ENCODE data around the gene XPO4. TPM values are rescaled to one million over a fixed set of nuclear protein-coding genes. Genes with fewer than 3 reads are reported as not detected.

The XPO4 gene
- total RNA-seq, 4 donors from 2014 or later, result 15.0 to 23.2 (median 17.6) TPM

GRCh38 chr13:20778311-20778710, 124.2 kb downstream of the XPO4 start:
- Histone ChIP-seq H3K36me3 (peaks cover 12% of the 10 kb centered on the region), H3K4me3 (no peak overlapping the region), H3K4me1 (peaks cover 4% of the 10 kb centered on the region), H3K27ac (no peak overlapping the region), H3K27me3 (no peaks in the 10 kb centered on the region), H3K9me3 (no peaks in the 10 kb centered on the region)
- 96% methylated on average over 1 of the region's 1 CpG for WGBS
- DNase-seq (ENCODE audit: low spot score in 2 of 2), result no peak
- TF ChIP-seq POLR2A (IDR thresholded peaks at IDR 0.05) (no peak), CTCF (IDR thresholded peaks at IDR 0.05) (no peak), POLR2AphosphoS5 (IDR thresholded peaks at IDR 0.05) (no peak), EP300 (IDR thresholded peaks at IDR 0.05) (no peak)

- no peaks in the 10 kb centered on the region for H3K27me3 ChIP-seq
- H3K36me3 ChIP-seq, result peaks cover 4% of the 10 kb centered on the region
- 100% methylated on average over 1 of the region's 1 CpG for WGBS
- peaks cover 14% of the 10 kb centered on the region for H3K4me1 ChIP-seq
- no peak for DNase-seq (ENCODE audit: low spot score in 2 of 2)
- H3K9me3 ChIP-seq, result no peaks in the 10 kb centered on the region
- no peak for TF ChIP-seq EP300 (IDR thresholded peaks at IDR 0.05)
- no peak overlapping the region for H3K4me3 ChIP-seq
- no peak overlapping the region for H3K27ac ChIP-seq
These were observed 125.8 kb downstream of the XPO4 start for GRCh38 chr13:20776751-20777150.

GRCh38 chr13:20775961-20776360, 126.6 kb downstream of the XPO4 start:
- DNase-seq (ENCODE audit: low spot score in 2 of 2), result no peak
- TF ChIP-seq EP300 (IDR thresholded peaks at IDR 0.05) (no peak), POLR2A (IDR thresholded peaks at IDR 0.05) (no peak), CTCF (IDR thresholded peaks at IDR 0.05) (no peak), POLR2AphosphoS5 (IDR thresholded peaks at IDR 0.05) (no peak)
- Histone ChIP-seq H3K9me3 (no peaks in the 10 kb centered on the region), H3K4me1 (peaks cover 14% of the 10 kb centered on the region), H3K27me3 (no peaks in the 10 kb centered on the region), H3K4me3 (no peak overlapping the region), H3K36me3 (peaks cover under 1% of the 10 kb centered on the region), H3K27ac (no peak overlapping the region)
- 93% methylated on average over 2 of the region's 2 CpGs for WGBS

- WGBS, result 80% methylated on average over 1 of the region's 1 CpG
- H3K4me3 ChIP-seq, result no peak overlapping the region
- no peaks in the 10 kb centered on the region for H3K9me3 ChIP-seq
- no peak for DNase-seq (ENCODE audit: low spot score in 2 of 2)
- H3K27ac ChIP-seq, result no peak overlapping the region
- H3K4me1 ChIP-seq, result peaks cover 14% of the 10 kb centered on the region
- no peak for TF ChIP-seq EP300 (IDR thresholded peaks at IDR 0.05)
- no peak for TF ChIP-seq CTCF (IDR thresholded peaks at IDR 0.05)
- TF ChIP-seq POLR2A (IDR thresholded peaks at IDR 0.05), result no peak
- no peak for TF ChIP-seq POLR2AphosphoS5 (IDR thresholded peaks at IDR 0.05)
- no peaks in the 10 kb centered on the region for H3K27me3 ChIP-seq
- peaks cover 4% of the 10 kb centered on the region for H3K36me3 ChIP-seq
These were observed 127.8 kb downstream of the XPO4 start for GRCh38 chr13:20774746-20775145.

- H3K36me3 ChIP-seq, result peaks cover 4% of the 10 kb centered on the region
- H3K4me3 ChIP-seq, result peak within 1 kb of the TSS; percentile 66
- DNase-seq (ENCODE audit: low spot score in 2 of 2), result peak; percentile 94 to 95
- TF ChIP-seq EP300 (IDR thresholded peaks at IDR 0.05) (no peak), POLR2A (IDR thresholded peaks at IDR 0.05) (peak in 1 of 2 donors; percentile 85), POLR2AphosphoS5 (IDR thresholded peaks at IDR 0.05) (peak in 2 of 3 donors; percentile 53 to 64)
- peaks cover 14% of the 10 kb centered on the region for H3K4me1 ChIP-seq
- no peaks in the 10 kb centered on the region for H3K27me3 ChIP-seq
- peak within 1 kb of the TSS; percentile 96 for H3K27ac ChIP-seq
- WGBS, result 0% methylated on average over 22 of the region's 72 CpGs
- peaks cover 2% of the 10 kb centered on the region for H3K9me3 ChIP-seq
These were observed 129.1 kb downstream of the XPO4 start, which contains the start of gene EEF1AKMT1 for GRCh38 chr13:20773194-20774080. Gene EEF1AKMT1, minus strand, starts transcription at chr13:20773961. Its CDS starts 16,363 bp downstream, at chr13:20757598.

GRCh38 chr13:20772401-20773131, 130.0 kb downstream of the XPO4 start:
- DNase-seq (ENCODE audit: low spot score in 2 of 2), result no peak
- peak overlapping the region; percentile 66 for H3K4me3 ChIP-seq
- WGBS, result 83% methylated on average over 10 of the region's 10 CpGs
- TF ChIP-seq POLR2AphosphoS5 (IDR thresholded peaks at IDR 0.05) (no peak), POLR2A (IDR thresholded peaks at IDR 0.05) (no peak), EP300 (IDR thresholded peaks at IDR 0.05) (no peak), CTCF (IDR thresholded peaks at IDR 0.05) (no peak)
- no peaks in the 10 kb centered on the region for H3K27me3 ChIP-seq
- H3K4me1 ChIP-seq, result peaks cover 14% of the 10 kb centered on the region
- H3K36me3 ChIP-seq, result peaks cover 4% of the 10 kb centered on the region
- peak overlapping the region; percentile 96 for H3K27ac ChIP-seq
- H3K9me3 ChIP-seq, result peaks cover 5% of the 10 kb centered on the region

Measured in suprapubic skin (tissue), 4 donors.